ENCODE data around the gene HSPD1. TPM values are rescaled to one million over a fixed set of nuclear protein-coding genes. Genes with fewer than 3 reads are reported as not detected.

HSPD1 gene
- polyA plus RNA-seq, 1 donor from 2014 or later: 229 TPM

- H3F3A ChIP-seq (ENCODE audit: insufficient read depth, low read length, poor library complexity, severe bottlenecking): no peaks in the 10 kb centered on the region
- H3K4me2 ChIP-seq (ENCODE audit: low read length): no peak overlapping the region
- no peaks in the 10 kb centered on the region for H3K9me2 ChIP-seq (ENCODE audit: insufficient read depth, low read length)
- H4K20me1 ChIP-seq (ENCODE audit: insufficient read depth): no peaks in the 10 kb centered on the region
- no peak overlapping the region for H3K4me3 ChIP-seq (ENCODE audit: low read length)
- H2AFZ ChIP-seq (ENCODE audit: low read depth, low read length): no peak overlapping the region
- H3K9me3 ChIP-seq (ENCODE audit: low read length): no peaks in the 10 kb centered on the region
- no peak overlapping the region for H3K27ac ChIP-seq (ENCODE audit: low read length)
- TF ChIP-seq RAD21 (conservative IDR thresholded peaks at IDR 0.05) (no peak), POLR2AphosphoS5 (IDR thresholded peaks at IDR 0.05) (no peak), TAF1 (IDR thresholded peaks at IDR 0.05; ENCODE audit: low read depth) (no peak), CTCF (IDR thresholded peaks at IDR 0.05; ENCODE audit: poor library complexity, severe bottlenecking) (no peak)
- H3K9ac ChIP-seq (ENCODE audit: low read length): no peak overlapping the region
- H3K36me3 ChIP-seq (ENCODE audit: insufficient read depth, low read length): no peaks in the 10 kb centered on the region
- no peaks in the 10 kb centered on the region for H3K27me3 ChIP-seq (ENCODE audit: insufficient read depth, low read depth, low read length)
- peaks cover 19% of the 10 kb centered on the region for H3K79me2 ChIP-seq (replicated peaks; ENCODE audit: insufficient read depth, low read length)
These were observed 4.9 kb upstream of the HSPD1 start for GRCh38 chr2:197504512-197504911.

- H3K27me3 ChIP-seq (ENCODE audit: insufficient read depth, low read depth, low read length): no peaks in the 10 kb centered on the region
- peaks cover 19% of the 10 kb centered on the region for H3K79me2 ChIP-seq (replicated peaks; ENCODE audit: insufficient read depth, low read length)
- H3K9me2 ChIP-seq (ENCODE audit: insufficient read depth, low read length): no peaks in the 10 kb centered on the region
- H3K9me3 ChIP-seq (ENCODE audit: low read length): no peaks in the 10 kb centered on the region
- no peak overlapping the region for H3K27ac ChIP-seq (ENCODE audit: low read length)
- H3K36me3 ChIP-seq (ENCODE audit: insufficient read depth, low read length): no peaks in the 10 kb centered on the region
- H3K4me2 ChIP-seq (ENCODE audit: low read length): no peak overlapping the region
- H2AFZ ChIP-seq (ENCODE audit: low read depth, low read length): no peak overlapping the region
- no peak overlapping the region for H3K4me3 ChIP-seq (ENCODE audit: low read length)
- H3K9ac ChIP-seq (ENCODE audit: low read length): no peak overlapping the region
- no peaks in the 10 kb centered on the region for H3F3A ChIP-seq (ENCODE audit: insufficient read depth, low read length, poor library complexity, severe bottlenecking)
- H4K20me1 ChIP-seq (ENCODE audit: insufficient read depth): no peaks in the 10 kb centered on the region
- TF ChIP-seq MXI1 (conservative IDR thresholded peaks at IDR 0.05; ENCODE audit: poor library complexity, severe bottlenecking) (no peak), RAD21 (conservative IDR thresholded peaks at IDR 0.05) (no peak)
These were observed 4.4 kb upstream of the HSPD1 start for GRCh38 chr2:197504000-197504399.

GRCh38 chr2:197502685-197503084 is 3.0 kb upstream of the HSPD1 start:
- no peak overlapping the region for H3K4me2 ChIP-seq (ENCODE audit: low read length)
- peaks cover 30% of the 10 kb centered on the region for H3K79me2 ChIP-seq (replicated peaks; ENCODE audit: insufficient read depth, low read length)
- no peaks in the 10 kb centered on the region for H3K36me3 ChIP-seq (ENCODE audit: insufficient read depth, low read length)

More at GRCh38 chr2:197502685-197503084, 3.0 kb upstream of the HSPD1 start:
- TF ChIP-seq TAF1 (IDR thresholded peaks at IDR 0.05; ENCODE audit: low read depth) (no peak), POLR2AphosphoS5 (IDR thresholded peaks at IDR 0.05) (no peak), RAD21 (conservative IDR thresholded peaks at IDR 0.05) (no peak), SMC3 (conservative IDR thresholded peaks at IDR 0.05; ENCODE audit: poor library complexity) (no peak), EZH2 (IDR thresholded peaks at IDR 0.05; ENCODE audit: borderline replicate concordance, insufficient read depth, low read length, poor library complexity, severe bottlenecking) (no peak), EP300 (conservative IDR thresholded peaks at IDR 0.05; ENCODE audit: poor library complexity, severe bottlenecking) (no peak), CTCF (IDR thresholded peaks at IDR 0.05; ENCODE audit: poor library complexity, severe bottlenecking) (no peak), REST (IDR thresholded peaks at IDR 0.05; ENCODE audit: borderline replicate concordance) (no peak), MXI1 (conservative IDR thresholded peaks at IDR 0.05; ENCODE audit: poor library complexity, severe bottlenecking) (no peak)
- no peaks in the 10 kb centered on the region for H3K27me3 ChIP-seq (ENCODE audit: insufficient read depth, low read depth, low read length)
- H3K9me2 ChIP-seq (ENCODE audit: insufficient read depth, low read length): no peaks in the 10 kb centered on the region
- peak overlapping the region; percentile 96 for H3K4me3 ChIP-seq (ENCODE audit: low read length)
- H3F3A ChIP-seq (ENCODE audit: insufficient read depth, low read length, poor library complexity, severe bottlenecking): no peaks in the 10 kb centered on the region
- no peaks in the 10 kb centered on the region for H4K20me1 ChIP-seq (ENCODE audit: insufficient read depth)
- no peaks in the 10 kb centered on the region for H3K9me3 ChIP-seq (ENCODE audit: low read length)
- no peak overlapping the region for H3K27ac ChIP-seq (ENCODE audit: low read length)
- no peak overlapping the region for H2AFZ ChIP-seq (ENCODE audit: low read depth, low read length)
- no peak overlapping the region for H3K9ac ChIP-seq (ENCODE audit: low read length)

All from neural cell (in vitro differentiated cells).